Heart left ventricle (tissue), 16 donors: ENCODE results near the gene EGLN3. TPM values are rescaled to one million over a fixed set of nuclear protein-coding genes. Genes with fewer than 3 reads are reported as not detected.

ENCODE experiments used
- ATAC-seq, 4 donors: fragments of 200-7000 bp; cut with Tn5 transposase; one replicate each; pipeline ENCODE4 v1.9.1; 2020 to 2022; ENCODE audit warnings: moderate library complexity in 4 of 4, mild to moderate bottlenecking in 3 of 4, moderate number of reproducible peaks in 1 of 4
- DNase-seq, 5 donors: peaks; one replicate each; pipeline ENCODE4 v3.0.0-alpha.2; 2020
- H3K27ac ChIP-seq, 12 donors: fragments of 200-600 bp; sonication (generic) in 4 of 12; one replicate each; pipeline versions ENCODE4 v1.5.0 to v1.8.0; 2016 to 2022; ENCODE audit warnings: mild to moderate bottlenecking in 2 of 12
- H3K27me3 ChIP-seq, 9 donors: fragments of 200-600 bp; sonication (generic) in 2 of 9; one replicate each; pipeline versions ENCODE4 v1.5.1 to v1.8.0; 2016 to 2022; ENCODE audit warnings: mild to moderate bottlenecking in 3 of 9
- H3K36me3 ChIP-seq, 9 donors: fragments of 200-600 bp; sonication (generic) in 2 of 9; one replicate each; pipeline versions ENCODE4 v1.5.0 to v1.8.0; 2018 to 2022; ENCODE audit warnings: mild to moderate bottlenecking in 2 of 9
- H3K4me1 ChIP-seq, 12 donors: fragments of 200-600 bp; sonication (generic) in 4 of 12; one replicate each; pipeline versions ENCODE4 v1.5.0 to v1.8.0; 2016 to 2022; ENCODE audit warnings: mild to moderate bottlenecking in 3 of 12
- H3K4me3 ChIP-seq, 12 donors: fragments of 200-600 bp; sonication (generic) in 4 of 12; one replicate each; pipeline versions ENCODE4 v1.5.0 to v1.8.0; 2017 to 2022; ENCODE audit warnings: mild to moderate bottlenecking in 9 of 12, moderate library complexity in 4 of 12
- H3K9me3 ChIP-seq, 12 donors: fragments of 200-600 bp; sonication (generic) in 4 of 12; one replicate each; pipeline versions ENCODE4 v1.5.0 to v1.8.0; 2016 to 2022; ENCODE audit warnings: mild to moderate bottlenecking in 1 of 12
- POLR2A ChIP-seq, 2 donors: fragments of 450-650 bp; IDR thresholded peaks; one replicate each; pipeline ENCODE4 v1.6.1; 2017; ENCODE audit warnings: antibody characterized with exemption in 2 of 2, mild to moderate bottlenecking in 2 of 2, moderate library complexity in 2 of 2
- WGBS, 4 donors: extraction: QIAGEN DNeasy Blood & Tissue Kit in 2 of 4; methylation state at CpG; one replicate each; pipeline versions ENCODE4 v1.1.5 to v1.1.7; 2013 to 2018; 5-methylcytosine and 5-hydroxymethylcytosine counted together
- intact Hi-C, 10 donors: fragments of 100-400 bp; cut with DNase I; formaldehyde crosslinking; loops; one replicate each; pipeline versions ENCODE4 v1.11.1 to v1.14.2; 2022
- polyA plus RNA-seq, 2 donors: library from polyadenylated mRNA; stranded (reverse); fragments of 200-250 nt; gene quantifications; one replicate each; pipeline ENCODE4 v1.2.3, GENCODE V29; 2013
- total RNA-seq, 9 donors: library from RNA; depleted of rRNA in 2 of 9; stranded (reverse); fragments of >200 nt in 2 of 9; fragmentation: NEBNext Ultra II Directional in 3 of 9; extraction: Animal tissue kit (Norgen Biotek cat#: 25700) in 3 of 9; gene quantifications; one replicate each; pipeline versions ENCODE4 v1.1.0 to v1.2.4, GENCODE V29; 2016 to 2023
- TF ChIP-seq, protein P1 (sequence below), 12 donors: fragments of 200-600 bp; sonication (generic) in 4 of 12; IDR thresholded peaks; one replicate each; pipeline versions ENCODE4 v1.5.0 to v1.8.0; 2018 to 2022; ENCODE audit warnings: antibody characterized with exemption in 12 of 12, mild to moderate bottlenecking in 5 of 12
- donor health status: ischemic (EF 13 %, LVEDD 7.1; RV severe dilation, severe dysfunction).
- donor health status: healthy with polysubstance abuse.
- donor health status: DM: no; HTN: yes; CAD: no.
- donor health status: DM: no; HTN: no; CAD: no.
- donor health status: ischemic (EF 25% LVEDD 6.9; RV normal size, moderate dysfunction).
- donor health status: ischemic (EF 25% LVEDD 5.7; RV mildly dilated, moderate dysfunction).
- donor health status: healthy.
- donor health status: DM: yes; HTN: yes; CAD: no.
- donor health status: ischemic (EF 35%, LVEDD 5.7; RV mildly dilated, moderate dysfunction).
- donor health status: nonischemic (EF 11% LVEDD 7.7; RV severe dilation, severe dysfunction).
- donor health status: DM: yes; HTN: yes; CAD: no.
- donor health status: PGD.
- donor health status: ischemic (EF 29% LVEDD 5.4; RV normal size, mild dysfunction).
- donor health status: nonischemic (EF 23%, LVEDD 6.1; RV moderate dilation, normal function).

Gene EGLN3
- total and polyA plus RNA-seq, 11 donors: 46.5 to 308 (median 138) TPM

DNA sequence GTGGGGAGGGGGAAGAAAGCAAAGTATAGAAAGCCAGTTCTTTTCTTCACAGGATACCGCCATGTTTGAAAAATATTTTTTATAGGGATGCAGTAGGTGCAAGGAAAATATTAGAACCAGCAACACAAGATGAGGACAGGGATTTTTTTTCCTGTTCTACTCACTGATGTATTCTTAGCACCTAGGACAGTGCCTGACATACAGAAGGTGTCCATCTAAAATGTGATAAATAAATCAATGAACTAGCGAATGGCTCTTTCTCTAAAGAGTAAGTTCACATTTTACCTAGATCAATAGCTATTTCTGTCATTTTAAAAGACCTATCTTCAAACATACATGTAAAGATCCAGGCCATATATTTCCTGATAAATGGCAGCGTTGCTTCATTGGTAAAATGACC lies 18.8 kb downstream of the EGLN3 start:
- H3K9me3 ChIP-seq: no peaks in the 10 kb centered on the region
- ATAC-seq: no peak
- 96 to 97% (median 96%) methylated on average over 3 of the region's 3 CpGs for WGBS, 4 donors
- peak overlapping the region in 7 of 12 donors; percentile 53 to 71 (median 66) for H3K27ac ChIP-seq
- DNase-seq: no peak
- intact Hi-C loops: loop anchor here in 1 of 10 donors (5.0 kb wide), 1 partner anchor 295 kb away; no protein-coding TSS in a partner anchor
- H3K4me1 ChIP-seq: peaks cover 0 to 68% (median 36%) of the 10 kb centered on the region in 12 donors
- no peaks in the 10 kb centered on the region for H3K27me3 ChIP-seq
- TF ChIP-seq, protein P1, sequence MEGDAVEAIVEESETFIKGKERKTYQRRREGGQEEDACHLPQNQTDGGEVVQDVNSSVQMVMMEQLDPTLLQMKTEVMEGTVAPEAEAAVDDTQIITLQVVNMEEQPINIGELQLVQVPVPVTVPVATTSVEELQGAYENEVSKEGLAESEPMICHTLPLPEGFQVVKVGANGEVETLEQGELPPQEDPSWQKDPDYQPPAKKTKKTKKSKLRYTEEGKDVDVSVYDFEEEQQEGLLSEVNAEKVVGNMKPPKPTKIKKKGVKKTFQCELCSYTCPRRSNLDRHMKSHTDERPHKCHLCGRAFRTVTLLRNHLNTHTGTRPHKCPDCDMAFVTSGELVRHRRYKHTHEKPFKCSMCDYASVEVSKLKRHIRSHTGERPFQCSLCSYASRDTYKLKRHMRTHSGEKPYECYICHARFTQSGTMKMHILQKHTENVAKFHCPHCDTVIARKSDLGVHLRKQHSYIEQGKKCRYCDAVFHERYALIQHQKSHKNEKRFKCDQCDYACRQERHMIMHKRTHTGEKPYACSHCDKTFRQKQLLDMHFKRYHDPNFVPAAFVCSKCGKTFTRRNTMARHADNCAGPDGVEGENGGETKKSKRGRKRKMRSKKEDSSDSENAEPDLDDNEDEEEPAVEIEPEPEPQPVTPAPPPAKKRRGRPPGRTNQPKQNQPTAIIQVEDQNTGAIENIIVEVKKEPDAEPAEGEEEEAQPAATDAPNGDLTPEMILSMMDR (IDR thresholded peaks at IDR 0.05): no peak
- no peak for TF ChIP-seq POLR2A (IDR thresholded peaks at IDR 0.05)
- H3K4me3 ChIP-seq: no peak overlapping the region
- peaks cover 0 to 38% (median 17%) of the 10 kb centered on the region in 9 donors for H3K36me3 ChIP-seq

DNA sequence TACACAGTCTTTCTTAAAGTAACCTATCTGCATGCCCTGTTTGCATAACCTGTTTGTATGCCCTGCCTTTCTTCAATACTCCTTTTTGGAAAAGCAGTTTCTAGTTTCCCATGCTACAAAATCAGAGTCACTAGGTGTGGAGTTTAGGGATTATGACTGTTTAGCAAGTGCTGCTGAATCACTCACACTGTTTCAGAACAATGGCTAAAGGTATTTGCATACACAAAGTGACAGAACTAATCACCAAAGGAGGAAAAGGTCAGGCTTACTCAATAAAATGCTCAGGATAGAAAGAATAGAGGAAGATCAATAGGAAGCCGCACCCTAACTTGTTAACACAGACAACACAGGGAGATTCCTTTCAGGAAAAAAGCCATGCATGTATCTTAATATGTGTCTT lies 19.4 kb downstream of the EGLN3 start:
- Histone ChIP-seq H3K4me3 (no peak overlapping the region), H3K36me3 (peaks cover 0 to 44% (median 17%) of the 10 kb centered on the region in 9 donors), H3K27me3 (no peaks in the 10 kb centered on the region), H3K4me1 (peaks cover 0 to 62% (median 36%) of the 10 kb centered on the region in 12 donors), H3K27ac (peak overlapping the region in 2 of 12 donors; percentile 11 to 35), H3K9me3 (no peaks in the 10 kb centered on the region)
- intact Hi-C loops: loop anchor here in 1 of 10 donors (5.0 kb wide), 1 partner anchor 296 kb away; no protein-coding TSS in a partner anchor
- TF ChIP-seq POLR2A (IDR thresholded peaks at IDR 0.05): no peak
- TF ChIP-seq, protein P1 (IDR thresholded peaks at IDR 0.05): no peak
- no peak for DNase-seq
- 93 to 97% (median 95%) methylated on average over 1 of the region's 1 CpG for WGBS, 4 donors
- no peak for ATAC-seq

DNA sequence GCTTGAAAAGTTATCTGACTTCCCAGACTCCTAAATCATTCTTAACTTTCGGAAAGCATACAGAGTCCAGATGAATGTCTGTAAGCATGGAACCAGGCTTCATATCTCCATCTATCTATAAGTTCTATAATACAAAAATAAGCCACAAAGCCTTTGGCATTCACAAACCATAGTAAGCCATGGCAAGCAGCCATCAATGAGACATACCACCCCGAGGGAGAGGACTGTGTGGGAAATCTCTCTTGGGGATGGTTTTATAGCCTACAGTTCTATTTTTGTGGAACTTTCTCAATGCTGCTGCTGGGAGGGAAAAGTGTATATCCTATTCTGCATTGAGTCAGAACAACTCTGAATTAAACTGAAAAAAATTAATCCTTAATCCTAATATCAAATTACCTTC lies 20.4 kb downstream of the EGLN3 start:
- H3K4me3 ChIP-seq: no peak overlapping the region
- ATAC-seq (no peak), DNase-seq (no peak)
- peaks cover 0 to 58% (median 36%) of the 10 kb centered on the region in 12 donors for H3K4me1 ChIP-seq
- WGBS, 4 donors: 55 to 64% (median 57%) methylated on average over 2 of the region's 2 CpGs
- H3K9me3 ChIP-seq: no peaks in the 10 kb centered on the region
- TF ChIP-seq, protein P1 (IDR thresholded peaks at IDR 0.05): no peak
- no peak for TF ChIP-seq POLR2A (IDR thresholded peaks at IDR 0.05)
- intact Hi-C loops: loop anchor here in 1 of 10 donors (5.0 kb wide), 1 partner anchor 297 kb away; no protein-coding TSS in a partner anchor
- no peaks in the 10 kb centered on the region for H3K27me3 ChIP-seq
- H3K36me3 ChIP-seq: peaks cover 0 to 54% (median 26%) of the 10 kb centered on the region in 9 donors
- H3K27ac ChIP-seq: peak overlapping the region in 3 of 12 donors; percentile 7 to 23 (median 14)

DNA sequence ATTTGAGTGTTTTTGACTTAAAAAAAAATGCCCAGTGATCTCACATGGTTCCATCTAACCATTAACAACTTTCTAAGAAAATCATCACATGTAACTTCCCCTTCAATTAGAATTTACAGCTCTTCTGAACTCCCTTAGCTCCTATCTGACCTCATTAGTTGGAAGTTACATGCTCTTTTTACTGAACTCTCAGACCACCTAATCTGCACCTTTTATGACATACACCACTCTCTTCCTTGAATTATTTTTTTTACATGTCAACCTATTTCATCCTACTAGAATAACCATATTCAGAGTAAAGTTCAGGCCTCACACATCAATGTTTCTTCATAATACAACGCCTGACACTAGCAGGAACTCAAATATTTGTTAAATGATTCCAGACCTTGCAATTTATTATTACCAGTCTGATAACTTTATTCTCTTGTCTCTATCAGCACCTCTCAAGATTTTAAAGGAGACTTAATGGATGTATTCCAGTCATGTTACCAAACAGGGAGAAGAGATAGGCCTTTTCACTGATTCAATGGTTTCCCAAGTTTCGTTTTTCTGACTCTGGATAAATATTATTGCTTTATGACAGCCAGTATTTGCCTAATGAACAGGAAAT lies 21.0 kb downstream of the EGLN3 start:
- no peak overlapping the region for H3K4me3 ChIP-seq
- H3K36me3 ChIP-seq: peaks cover 0 to 60% (median 30%) of the 10 kb centered on the region in 9 donors
- 69 to 85% (median 79%) methylated on average over 2 of the region's 2 CpGs for WGBS, 4 donors
- H3K27ac ChIP-seq: peak overlapping the region in 1 of 12 donors; percentile 7
- intact Hi-C loops: loop anchor here in 1 of 10 donors (5.0 kb wide), 1 partner anchor 297 kb away; no protein-coding TSS in a partner anchor
- H3K4me1 ChIP-seq: peaks cover 0 to 58% (median 35%) of the 10 kb centered on the region in 12 donors
- no peak for TF ChIP-seq POLR2A (IDR thresholded peaks at IDR 0.05)
- TF ChIP-seq, protein P1 (IDR thresholded peaks at IDR 0.05): no peak
- no peaks in the 10 kb centered on the region for H3K27me3 ChIP-seq
- ATAC-seq: no peak
- no peak for DNase-seq
- H3K9me3 ChIP-seq: no peaks in the 10 kb centered on the region
